Duodenal mucosa (tissue), 2 donors: ENCODE results near the gene MIB1.

Experiments used
- H3K27ac ChIP-seq: one replicate; pipeline ENCODE4 v1.7.0; 2013; ENCODE audit warnings: low read depth, low read length
- H3K27me3 ChIP-seq, 2 donors: one replicate each; pipeline ENCODE4 v1.7.0; 2013; ENCODE audit warnings: low read length in 2 of 2, control low read depth in 1 of 2; ENCODE audit not compliant: insufficient read depth in 2 of 2, control insufficient read depth in 1 of 2
- H3K36me3 ChIP-seq, 2 donors: one replicate each; pipeline ENCODE4 v1.7.0; 2013; ENCODE audit warnings: low read length in 2 of 2, control low read depth in 1 of 2; ENCODE audit not compliant: insufficient read depth in 2 of 2, control insufficient read depth in 1 of 2
- H3K4me1 ChIP-seq, 2 donors: one replicate each; pipeline ENCODE4 v1.7.0; 2013; ENCODE audit warnings: low read length in 2 of 2, control low read depth in 1 of 2; ENCODE audit not compliant: insufficient read depth in 2 of 2, control insufficient read depth in 1 of 2
- H3K4me3 ChIP-seq, 2 donors: one replicate each; pipeline ENCODE4 v1.7.0; 2013; ENCODE audit warnings: low read length in 2 of 2, low read depth in 1 of 2
- H3K9ac ChIP-seq, 2 donors: one replicate each; pipeline ENCODE4 v1.7.0; 2013; ENCODE audit warnings: low read length in 2 of 2, low read depth in 1 of 2
- H3K9me3 ChIP-seq, 2 donors: one replicate each; pipeline ENCODE4 v1.7.0; 2013; ENCODE audit warnings: low read length in 2 of 2, control low read depth in 1 of 2; ENCODE audit not compliant: control insufficient read depth in 1 of 2

MIB1 gene

DNA sequence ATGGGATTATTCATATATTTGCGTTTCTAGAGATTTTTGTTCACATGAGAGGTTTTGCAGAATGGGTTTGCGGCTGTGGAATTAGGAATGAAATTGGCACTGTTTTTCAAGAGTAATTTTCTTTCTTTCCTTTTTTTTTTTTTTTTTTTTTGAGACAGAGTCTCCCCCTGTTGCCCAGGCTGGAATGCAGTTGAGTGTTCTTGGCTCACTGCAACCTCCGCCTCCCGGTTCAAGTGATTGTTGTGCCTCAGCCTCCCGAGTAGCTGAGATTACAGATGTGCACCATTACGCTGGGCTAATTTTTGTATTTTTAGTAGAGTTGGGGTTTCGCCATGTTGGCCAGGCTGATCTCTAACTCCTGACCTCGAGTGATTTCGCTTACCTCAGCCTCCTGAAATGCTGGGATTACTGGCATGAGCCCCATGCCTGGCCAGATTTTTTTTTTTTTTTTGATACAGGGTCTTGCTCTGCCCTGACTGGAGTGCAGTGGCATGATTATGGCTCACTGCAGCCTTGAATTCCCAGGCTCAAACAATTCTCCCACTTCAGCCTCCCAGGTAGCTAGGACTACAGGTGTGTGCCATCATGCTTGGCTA is 65.3 kb downstream of the MIB1 start:
- Histone ChIP-seq H3K36me3 (peaks cover 13 to 14% of the 10 kb centered on the region in 2 donors), H3K27me3 (no peaks in the 10 kb centered on the region), H3K27ac (no peak overlapping the region), H3K9me3 (peaks cover 7 to 13% of the 10 kb centered on the region in 2 donors), H3K9ac (no peak overlapping the region), H3K4me3 (no peak overlapping the region), H3K4me1 (no peaks in the 10 kb centered on the region)

DNA sequence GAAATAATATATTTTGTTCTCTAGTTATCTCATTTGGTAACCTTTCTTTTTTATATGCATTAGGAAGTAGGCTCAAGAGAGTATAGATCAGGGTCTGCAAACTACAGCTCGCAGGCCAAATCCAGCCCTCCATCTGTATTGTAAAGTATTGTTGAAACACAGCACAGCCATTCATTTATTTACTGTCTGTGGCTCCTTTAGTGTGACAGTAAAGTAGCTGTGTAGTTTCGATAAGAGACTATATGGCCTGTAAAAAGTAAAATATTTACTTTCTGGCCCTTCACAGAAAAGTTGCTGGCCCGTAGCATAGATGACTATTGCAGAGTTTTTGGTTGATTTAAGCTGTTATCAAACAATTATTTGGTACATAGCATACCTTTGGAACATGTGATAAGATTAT is 67.6 kb downstream of the MIB1 start:
- no peak overlapping the region for H3K9ac ChIP-seq
- no peak overlapping the region for H3K27ac ChIP-seq
- H3K9me3 ChIP-seq, result peaks cover 7 to 13% of the 10 kb centered on the region in 2 donors
- H3K36me3 ChIP-seq, result peaks cover 14 to 16% of the 10 kb centered on the region in 2 donors
- no peaks in the 10 kb centered on the region for H3K27me3 ChIP-seq
- H3K4me3 ChIP-seq, result no peak overlapping the region
- no peaks in the 10 kb centered on the region for H3K4me1 ChIP-seq

GRCh38 chr18:21809725-21810124 is 69.1 kb downstream of the MIB1 start:
- Histone ChIP-seq H3K9me3 (peaks cover 7 to 13% of the 10 kb centered on the region in 2 donors), H3K4me3 (no peak overlapping the region), H3K4me1 (no peaks in the 10 kb centered on the region), H3K9ac (no peak overlapping the region), H3K27ac (no peak overlapping the region), H3K36me3 (peaks cover 14 to 21% of the 10 kb centered on the region in 2 donors), H3K27me3 (no peaks in the 10 kb centered on the region)

- Histone ChIP-seq H3K27ac (no peak overlapping the region), H3K4me1 (no peaks in the 10 kb centered on the region), H3K36me3 (peaks cover under 1 to 20% of the 10 kb centered on the region in 2 donors), H3K27me3 (no peaks in the 10 kb centered on the region), H3K4me3 (no peak overlapping the region), H3K9me3 (peaks cover 0 to 4% of the 10 kb centered on the region in 2 donors), H3K9ac (no peak overlapping the region)
Observed at GRCh38 chr18:21815101-21815500, 74.5 kb downstream of the MIB1 start.

GRCh38 chr18:21820033-21820810 is 79.6 kb downstream of the MIB1 start:
- Histone ChIP-seq H3K27ac (no peak overlapping the region), H3K27me3 (no peaks in the 10 kb centered on the region), H3K9me3 (no peaks in the 10 kb centered on the region), H3K36me3 (peaks cover 0 to 10% of the 10 kb centered on the region in 2 donors), H3K4me3 (no peak overlapping the region), H3K4me1 (no peaks in the 10 kb centered on the region), H3K9ac (no peak overlapping the region)

- no peaks in the 10 kb centered on the region for H3K9me3 ChIP-seq
- no peaks in the 10 kb centered on the region for H3K27me3 ChIP-seq
- no peak overlapping the region for H3K27ac ChIP-seq
- H3K9ac ChIP-seq, result no peak overlapping the region
- no peaks in the 10 kb centered on the region for H3K4me1 ChIP-seq
- no peak overlapping the region for H3K4me3 ChIP-seq
- H3K36me3 ChIP-seq, result peaks cover 0 to 6% of the 10 kb centered on the region in 2 donors
Observed at GRCh38 chr18:21820811-21821143, 80.2 kb downstream of the MIB1 start.

DNA sequence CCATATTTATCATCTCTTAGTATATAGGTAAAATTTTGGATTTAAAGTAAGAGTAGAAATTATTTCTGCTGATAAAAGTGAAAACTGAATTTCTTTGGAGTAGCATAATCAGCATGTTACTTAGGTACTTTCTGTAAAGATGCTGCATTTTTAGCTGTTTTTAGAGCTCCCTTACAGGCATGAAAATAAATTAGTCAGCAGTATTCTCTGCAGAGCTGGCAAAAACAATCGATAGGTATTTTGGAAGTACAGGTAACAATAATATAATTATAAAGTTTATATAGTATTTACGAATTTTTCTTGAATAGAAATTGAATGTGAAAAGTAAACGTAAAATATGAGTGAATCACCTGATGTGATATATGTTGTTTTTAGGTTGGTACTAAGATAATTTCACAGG is 83.3 kb downstream of the MIB1 start:
- Histone ChIP-seq H3K4me1 (no peaks in the 10 kb centered on the region), H3K27ac (no peak overlapping the region), H3K36me3 (peaks cover 3% of the 10 kb centered on the region in 2 donors), H3K9me3 (no peaks in the 10 kb centered on the region), H3K9ac (no peak overlapping the region), H3K27me3 (no peaks in the 10 kb centered on the region), H3K4me3 (no peak overlapping the region)

- Histone ChIP-seq H3K27me3 (no peaks in the 10 kb centered on the region), H3K27ac (no peak overlapping the region), H3K36me3 (peaks cover 0 to 3% of the 10 kb centered on the region in 2 donors), H3K4me3 (no peak overlapping the region), H3K9me3 (no peaks in the 10 kb centered on the region), H3K4me1 (no peaks in the 10 kb centered on the region), H3K9ac (no peak overlapping the region)
Observed at GRCh38 chr18:21826196-21826595, 85.6 kb downstream of the MIB1 start.

- Histone ChIP-seq H3K27ac (no peak overlapping the region), H3K9me3 (no peaks in the 10 kb centered on the region), H3K4me3 (no peak overlapping the region), H3K27me3 (no peaks in the 10 kb centered on the region), H3K36me3 (peaks cover 0 to 3% of the 10 kb centered on the region in 2 donors), H3K9ac (no peak overlapping the region), H3K4me1 (no peaks in the 10 kb centered on the region)
Observed at GRCh38 chr18:21826641-21827302, 86.2 kb downstream of the MIB1 start.

DNA sequence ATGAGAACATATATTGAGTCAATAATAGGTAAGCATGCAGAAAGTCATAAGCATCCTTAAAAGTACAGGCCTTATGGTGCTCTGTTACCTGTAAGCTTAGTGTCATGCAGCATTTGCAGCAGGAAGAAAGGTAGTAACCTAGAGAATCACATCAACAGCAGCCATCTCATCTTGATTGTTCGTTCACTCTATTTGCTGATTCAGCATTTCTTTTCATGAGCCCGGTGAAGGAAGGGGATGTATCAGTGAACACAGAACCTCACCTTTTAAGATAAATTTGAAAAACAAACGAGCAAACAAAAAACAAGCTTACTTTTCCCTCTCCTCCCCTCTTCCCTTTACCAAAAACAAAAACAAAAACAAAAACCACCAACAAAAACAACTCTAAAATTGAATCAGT is 89.9 kb downstream of the MIB1 start:
- Histone ChIP-seq H3K36me3 (peaks cover 0 to 3% of the 10 kb centered on the region in 2 donors), H3K27me3 (no peaks in the 10 kb centered on the region), H3K27ac (no peak overlapping the region), H3K9me3 (no peaks in the 10 kb centered on the region), H3K9ac (no peak overlapping the region), H3K4me3 (no peak overlapping the region), H3K4me1 (no peaks in the 10 kb centered on the region)
